SH-SY5Y (cell line): Measurements from ENCODE around the gene PLCD4.

Experiments used
- GATA2 ChIP-seq: IDR thresholded peaks from 2 replicates; pipeline ENCODE4 v1.6.1; 2011; ENCODE audit warnings: mild to moderate bottlenecking, low read depth, low read length
- GATA3 ChIP-seq: IDR thresholded peaks from 2 replicates; pipeline ENCODE4 v1.6.1; 2011; ENCODE audit warnings: low read depth, mild to moderate bottlenecking, low read length, moderate library complexity

DNA sequence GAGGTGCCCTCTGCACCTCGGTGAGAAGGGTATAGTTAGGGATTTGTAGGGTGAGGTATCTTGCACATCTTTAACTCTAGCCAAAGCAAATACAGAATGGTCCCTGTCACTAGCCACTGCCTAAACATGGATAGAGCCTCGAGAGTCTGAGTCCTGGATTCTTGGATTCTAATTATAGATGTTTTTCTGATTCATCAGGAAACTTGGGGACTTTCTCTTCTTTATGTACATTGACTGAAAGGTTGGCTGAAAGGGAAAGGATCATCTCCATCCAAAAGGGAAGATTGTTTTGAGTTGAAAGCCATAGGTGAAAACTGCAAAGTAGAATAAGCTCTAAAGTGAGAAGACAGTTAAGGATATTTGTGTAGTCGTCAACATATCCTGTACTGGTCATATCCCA lies 72.4 kb downstream of the PLCD4 start:
- TF ChIP-seq GATA2: no peak
- TF ChIP-seq GATA3: no peak
